HCT116 (cell line): Measurements from ENCODE around the gene TPMT. TPM values are rescaled to one million over a fixed set of nuclear protein-coding genes. Genes with fewer than 3 reads are reported as not detected.

Experiments used
- ATAC-seq: fragments of 200-7000 bp; cut with Tn5 transposase; 2 replicates; pipeline ENCODE4 v1.9.1; 2020; ENCODE audit warnings: mild to moderate bottlenecking, moderate library complexity
- BruUV-seq: library from RNA; stranded (reverse); fragments of 400-500 nt; replicated peaks from 2 replicates; lab custom pipeline; 2021; lab: Mats Ljungman, UMichigan
- CTCF ChIA-PET: fragments of 300-600 bp; sonication (Branson Sonifier 250); formaldehyde crosslinking; loops from one replicate; lab custom pipeline; 2021; ENCODE audit warnings: antibody characterized with exemption; lab: Charles Lee
- POLR2A ChIA-PET: fragments of 300-600, 350-600 bp; sonication (Branson Sonifier 250); formaldehyde crosslinking; loops from one replicate; lab custom pipeline; 2021; ENCODE audit warnings: antibody characterized with exemption; lab: Charles Lee
- RAD21 ChIA-PET, 2 experiments: fragments of 300-600 bp; sonication (Branson Sonifier 250); formaldehyde crosslinking; loops; one replicate each; lab custom pipeline; 2023; ENCODE audit warnings: low total read pairs in 2 of 2; ENCODE audit not compliant: uncharacterized antibody in 2 of 2, unreplicated experiment in 2 of 2, low non-redundant PET in 1 of 2; lab: Charles Lee
- DNase-seq: peaks from one replicate; pipeline ENCODE4 v3.0.0-alpha.2; 2010; ENCODE audit warnings: low read depth, low spot score
- H2AFZ ChIP-seq: fragments of 200-600 bp; shearing (Covaris generic), sonication (generic); 2 replicates; pipeline ENCODE4 v1.6.1; 2017; ENCODE audit warnings: low read depth, mixed run types, mixed read lengths, antibody characterized with exemption, low read length; ENCODE audit not compliant: poor library complexity, severe bottlenecking
- H3K27ac ChIP-seq: 2 replicates; pipeline ENCODE4 v1.5.1; 2012; ENCODE audit warnings: low read depth, low read length
- H3K27me3 ChIP-seq: fragments of 200-600 bp; sonication (generic); 2 replicates; pipeline ENCODE4 v1.6.1; 2016; ENCODE audit warnings: mixed run types, low read length, mixed read lengths; ENCODE audit not compliant: insufficient read depth
- H3K36me3 ChIP-seq, 2 experiments: fragments of 200-500 bp in 1 of 2; fragments of 200-600 bp in 1 of 2; sonication (Bioruptor generic) in 1 of 2; sonication (generic) in 1 of 2; 2 replicates each; pipeline versions ENCODE4 v1.5.1 to v1.6.1; 2014 to 2016; ENCODE audit warnings: low read length in 2 of 2, inconsistent platforms in 1 of 2, mixed read lengths in 1 of 2, mixed run types in 1 of 2; ENCODE audit not compliant: insufficient read depth in 2 of 2, control insufficient read depth in 1 of 2
- H3K4me1 ChIP-seq, 2 experiments: fragments of 200-600 bp in 1 of 2; sonication (generic) in 1 of 2; 2 replicates each; pipeline versions ENCODE4 v1.5.1 to v1.6.1; 2012 to 2017; ENCODE audit warnings: low read length in 2 of 2, inconsistent platforms in 1 of 2, mild to moderate bottlenecking in 1 of 2, mixed read lengths in 1 of 2, mixed run types in 1 of 2, moderate library complexity in 1 of 2; ENCODE audit not compliant: insufficient read depth in 2 of 2, control insufficient read depth in 1 of 2
- H3K4me2 ChIP-seq: fragments of 200-600 bp; sonication (generic); 2 replicates; pipeline ENCODE4 v1.6.1; 2017; ENCODE audit warnings: mixed run types, low read length, mixed read lengths
- H3K4me3 ChIP-seq, 2 experiments: fragments of 200-600 bp in 1 of 2; sonication (generic) in 1 of 2; replicated peaks in 1 of 2; 2 replicates each; pipeline ENCODE4 v1.5.1; 2011 to 2016; ENCODE audit warnings: low read length in 2 of 2, control low read depth in 1 of 2, low read depth in 1 of 2, mild to moderate bottlenecking in 1 of 2, mixed read lengths in 1 of 2, mixed run types in 1 of 2
- H3K79me2 ChIP-seq: fragments of 200-600 bp; sonication (generic); 2 replicates; pipeline ENCODE4 v1.6.1; 2017; ENCODE audit warnings: mild to moderate bottlenecking, mixed run types, low read length, moderate library complexity, mixed read lengths; ENCODE audit not compliant: insufficient read depth
- H3K9ac ChIP-seq: fragments of 200-600 bp; sonication (generic); 2 replicates; pipeline ENCODE4 v1.6.1; 2016; ENCODE audit warnings: low read length, mixed read lengths
- H3K9me2 ChIP-seq: fragments of 200-600 bp; sonication (generic), shearing (Covaris generic); 2 replicates; pipeline ENCODE4 v1.6.1; 2017; ENCODE audit warnings: mixed run types, mild to moderate bottlenecking, moderate library complexity; ENCODE audit not compliant: insufficient read depth
- H3K9me3 ChIP-seq, 2 experiments: fragments of 200-500 bp in 1 of 2; fragments of 200-600 bp in 1 of 2; sonication (Bioruptor generic) in 1 of 2; sonication (generic) in 1 of 2; 2 replicates each; pipeline ENCODE4 v1.6.1; 2014 to 2017; ENCODE audit warnings: low read length in 2 of 2, mixed read lengths in 2 of 2, inconsistent platforms in 1 of 2, low read depth in 1 of 2, mild to moderate bottlenecking in 1 of 2, mixed run types in 1 of 2, moderate library complexity in 1 of 2; ENCODE audit not compliant: control insufficient read depth in 1 of 2, insufficient read depth in 1 of 2
- H4K20me1 ChIP-seq: fragments of 200-600 bp; sonication (generic), shearing (Covaris generic); 2 replicates; pipeline ENCODE4 v1.6.1; 2017; ENCODE audit warnings: mixed run types, mild to moderate bottlenecking, moderate library complexity; ENCODE audit not compliant: insufficient read depth
- ATF3 ChIP-seq: IDR thresholded peaks from 2 replicates; pipeline ENCODE4 v1.6.1; 2012
- CBX3 ChIP-seq: IDR thresholded peaks from 2 replicates; pipeline ENCODE4 v1.6.1; 2012; ENCODE audit warnings: low read depth
- CEBPB ChIP-seq: IDR thresholded peaks from 2 replicates; pipeline ENCODE4 v1.6.1; 2012; ENCODE audit warnings: low read depth
- EGR1 ChIP-seq: IDR thresholded peaks from 2 replicates; pipeline ENCODE4 v1.6.1; 2012; ENCODE audit warnings: low read depth
- ELF1 ChIP-seq: IDR thresholded peaks from 2 replicates; pipeline ENCODE4 v1.6.1; 2012; ENCODE audit warnings: low read depth, borderline replicate concordance
- EZH2phosphoT487 ChIP-seq: fragments of 200-600 bp; IDR thresholded peaks from 2 replicates; pipeline ENCODE4 v1.6.1; 2018; ENCODE audit warnings: antibody characterized with exemption, borderline replicate concordance
- FOSL1 ChIP-seq: IDR thresholded peaks from 2 replicates; pipeline ENCODE4 v1.6.1; 2012; ENCODE audit warnings: low read depth
- JUND ChIP-seq: IDR thresholded peaks from 2 replicates; pipeline ENCODE4 v1.6.1; 2012
- POLR2A ChIP-seq: IDR thresholded peaks from 2 replicates; pipeline ENCODE4 v1.7.0; 2011; ENCODE audit warnings: borderline replicate concordance; ENCODE audit not compliant: insufficient read depth, insufficient read length; ENCODE audit errors: extremely low read depth
- POLR2AphosphoS5 ChIP-seq: IDR thresholded peaks from 2 replicates; pipeline ENCODE4 v1.6.1; 2011; ENCODE audit warnings: mild to moderate bottlenecking, low read depth, low read length, moderate library complexity
- RAD21 ChIP-seq: IDR thresholded peaks from 2 replicates; pipeline ENCODE4 v1.6.1; 2012; ENCODE audit warnings: low read depth, mild to moderate bottlenecking
- SIN3A ChIP-seq: IDR thresholded peaks from 2 replicates; pipeline ENCODE4 v1.6.1; 2012; ENCODE audit warnings: low read depth
- SP1 ChIP-seq: IDR thresholded peaks from 2 replicates; pipeline ENCODE4 v1.6.1; 2012; ENCODE audit warnings: low read depth
- SRF ChIP-seq: IDR thresholded peaks from 2 replicates; pipeline ENCODE4 v1.6.1; 2012; ENCODE audit warnings: low read depth
- TCF7L2 ChIP-seq: IDR thresholded peaks from 2 replicates; pipeline ENCODE4 v1.7.0; 2011; ENCODE audit warnings: borderline replicate concordance, inconsistent platforms; ENCODE audit not compliant: insufficient read depth, insufficient read length; ENCODE audit errors: extremely low read depth
- YY1 ChIP-seq: IDR thresholded peaks from 2 replicates; pipeline ENCODE4 v1.6.1; 2011; ENCODE audit warnings: low read length, low read depth, moderate library complexity, mild to moderate bottlenecking; ENCODE audit not compliant: insufficient replicate concordance; ENCODE audit errors: extremely low read depth
- ZFX ChIP-seq: fragments of 450-650 bp; IDR thresholded peaks from 2 replicates; pipeline ENCODE4 v1.6.1; 2017
- ZNF274 ChIP-seq: fragments of 200-500 bp; sonication (Bioruptor generic); IDR thresholded peaks from 2 replicates; pipeline ENCODE4 v1.6.1; 2014; ENCODE audit warnings: mild to moderate bottlenecking, low read depth, low read length, inconsistent platforms
- intact Hi-C: fragments of 100-400 bp; cut with micrococcal nuclease; formaldehyde crosslinking; loops from 2 replicates; pipeline ENCODE4 v1.10.0; 2022
- total RNA-seq: library from RNA; stranded (reverse); gene quantifications from one replicate; pipeline ENCODE4 v1.2.1, GENCODE V29; 2021; ENCODE audit not compliant: unreplicated experiment
- TF ChIP-seq, protein P1 (sequence below), 3 experiments: fragments of 200-600 bp in 1 of 3; sonication (generic) in 1 of 3; IDR thresholded peaks in 2 of 3; conservative IDR thresholded peaks in 1 of 3; 2 replicates each; pipeline ENCODE4 v1.5.1; 2012 to 2017; ENCODE audit warnings: low read depth in 2 of 3, low read length in 2 of 3, antibody characterized with exemption in 1 of 3, borderline replicate concordance in 1 of 3, control low read depth in 1 of 3, mild to moderate bottlenecking in 1 of 3, mixed read lengths in 1 of 3, mixed run types in 1 of 3, moderate library complexity in 1 of 3; ENCODE audit not compliant: insufficient read depth in 1 of 3
- TF ChIP-seq, protein P2 (sequence below): IDR thresholded peaks from 2 replicates; pipeline ENCODE4 v1.6.1; 2012

Gene TPMT
- total RNA-seq, 1 experiment from 2014 or later: 10.1 TPM

- CTCF ChIA-PET: no interaction called here
- no peak overlapping the region for H2AFZ ChIP-seq
- H3K36me3 ChIP-seq: no peaks in the 10 kb centered on the region
- no peak for ATAC-seq
- no peak overlapping the region for H3K4me3 ChIP-seq
- no peaks in the 10 kb centered on the region for H3K79me2 ChIP-seq
- no peaks in the 10 kb centered on the region for H3K27me3 ChIP-seq
- no peak overlapping the region for H3K9ac ChIP-seq
- no peaks in the 10 kb centered on the region for H3K9me2 ChIP-seq
- DNase-seq: no peak
- no peaks in the 10 kb centered on the region for H3K4me1 ChIP-seq
- intact Hi-C loops: no loop called here
- H4K20me1 ChIP-seq: no peaks in the 10 kb centered on the region
- RAD21 ChIA-PET: no interaction called here
- BruUV-seq: no TSS peak
- H3K27ac ChIP-seq: no peak overlapping the region
- no peaks in the 10 kb centered on the region for H3K9me3 ChIP-seq
- TF ChIP-seq RAD21 (no peak), JUND (no peak), SRF (no peak), FOSL1 (no peak), TCF7L2 (no peak), ZNF274 (no peak)
- TF ChIP-seq, all 23 proteins: peak for 0
- no peak overlapping the region for H3K4me2 ChIP-seq
- POLR2A ChIA-PET: no interaction called here
These were observed 55.4 kb downstream of the TPMT start for GRCh38 chr6:18099511-18099910.

GRCh38 chr6:18096423-18096822 is 58.5 kb downstream of the TPMT start:
- no peak for ATAC-seq
- Histone ChIP-seq H3K27ac (no peak overlapping the region), H4K20me1 (no peaks in the 10 kb centered on the region), H3K36me3 (no peaks in the 10 kb centered on the region), H3K4me2 (no peak overlapping the region), H3K4me1 (no peaks in the 10 kb centered on the region), H3K9me3 (no peaks in the 10 kb centered on the region), H2AFZ (no peak overlapping the region), H3K79me2 (no peaks in the 10 kb centered on the region), H3K4me3 (no peak overlapping the region), H3K9ac (no peak overlapping the region), H3K9me2 (no peaks in the 10 kb centered on the region), H3K27me3 (no peaks in the 10 kb centered on the region)
- CTCF ChIA-PET: no interaction called here
- BruUV-seq: no TSS peak
- POLR2A ChIA-PET: interaction anchor here (0.6 kb wide), 1 partner anchor 65 kb away, joined by 4 read pairs; no protein-coding TSS in a partner anchor
- intact Hi-C loops: no loop called here
- RAD21 ChIA-PET: no interaction called here
- DNase-seq: no peak
- no peak for TF ChIP-seq ELF1
- no peak for TF ChIP-seq CBX3
- no peak for TF ChIP-seq ZFX
- TF ChIP-seq EZH2phosphoT487: no peak
- TF ChIP-seq SIN3A: no peak
- TF ChIP-seq POLR2A: no peak
- TF ChIP-seq, protein P1, sequence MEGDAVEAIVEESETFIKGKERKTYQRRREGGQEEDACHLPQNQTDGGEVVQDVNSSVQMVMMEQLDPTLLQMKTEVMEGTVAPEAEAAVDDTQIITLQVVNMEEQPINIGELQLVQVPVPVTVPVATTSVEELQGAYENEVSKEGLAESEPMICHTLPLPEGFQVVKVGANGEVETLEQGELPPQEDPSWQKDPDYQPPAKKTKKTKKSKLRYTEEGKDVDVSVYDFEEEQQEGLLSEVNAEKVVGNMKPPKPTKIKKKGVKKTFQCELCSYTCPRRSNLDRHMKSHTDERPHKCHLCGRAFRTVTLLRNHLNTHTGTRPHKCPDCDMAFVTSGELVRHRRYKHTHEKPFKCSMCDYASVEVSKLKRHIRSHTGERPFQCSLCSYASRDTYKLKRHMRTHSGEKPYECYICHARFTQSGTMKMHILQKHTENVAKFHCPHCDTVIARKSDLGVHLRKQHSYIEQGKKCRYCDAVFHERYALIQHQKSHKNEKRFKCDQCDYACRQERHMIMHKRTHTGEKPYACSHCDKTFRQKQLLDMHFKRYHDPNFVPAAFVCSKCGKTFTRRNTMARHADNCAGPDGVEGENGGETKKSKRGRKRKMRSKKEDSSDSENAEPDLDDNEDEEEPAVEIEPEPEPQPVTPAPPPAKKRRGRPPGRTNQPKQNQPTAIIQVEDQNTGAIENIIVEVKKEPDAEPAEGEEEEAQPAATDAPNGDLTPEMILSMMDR (IDR thresholded peaks at IDR 0.05 in 2 of 3, conservative IDR thresholded peaks at IDR 0.05 in 1 of 3; ENCODE audit: borderline replicate concordance in 1 of 3, insufficient read depth in 1 of 3, low read depth in 2 of 3, low read length in 2 of 3): no peak
- no peak for TF ChIP-seq ZNF274
- no peak for TF ChIP-seq ATF3
- no peak for TF ChIP-seq CEBPB
- no peak for TF ChIP-seq POLR2AphosphoS5
- TF ChIP-seq, protein P2, sequence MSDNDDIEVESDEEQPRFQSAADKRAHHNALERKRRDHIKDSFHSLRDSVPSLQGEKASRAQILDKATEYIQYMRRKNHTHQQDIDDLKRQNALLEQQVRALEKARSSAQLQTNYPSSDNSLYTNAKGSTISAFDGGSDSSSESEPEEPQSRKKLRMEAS: no peak
- no peak for TF ChIP-seq SP1
- TF ChIP-seq FOSL1: no peak
- no peak for TF ChIP-seq YY1
- no peak for TF ChIP-seq EGR1
